ENCODE measurements around the gene NDUFS8.
A peak's percentile ranks its signal among the peaks of the same experiment; 100 is the strongest.

The NDUFS8 gene

GRCh38 chr11:68012044-68012842 lies 18.2 kb upstream of the NDUFS8 start:
- TF ChIP-seq, protein P1, sequence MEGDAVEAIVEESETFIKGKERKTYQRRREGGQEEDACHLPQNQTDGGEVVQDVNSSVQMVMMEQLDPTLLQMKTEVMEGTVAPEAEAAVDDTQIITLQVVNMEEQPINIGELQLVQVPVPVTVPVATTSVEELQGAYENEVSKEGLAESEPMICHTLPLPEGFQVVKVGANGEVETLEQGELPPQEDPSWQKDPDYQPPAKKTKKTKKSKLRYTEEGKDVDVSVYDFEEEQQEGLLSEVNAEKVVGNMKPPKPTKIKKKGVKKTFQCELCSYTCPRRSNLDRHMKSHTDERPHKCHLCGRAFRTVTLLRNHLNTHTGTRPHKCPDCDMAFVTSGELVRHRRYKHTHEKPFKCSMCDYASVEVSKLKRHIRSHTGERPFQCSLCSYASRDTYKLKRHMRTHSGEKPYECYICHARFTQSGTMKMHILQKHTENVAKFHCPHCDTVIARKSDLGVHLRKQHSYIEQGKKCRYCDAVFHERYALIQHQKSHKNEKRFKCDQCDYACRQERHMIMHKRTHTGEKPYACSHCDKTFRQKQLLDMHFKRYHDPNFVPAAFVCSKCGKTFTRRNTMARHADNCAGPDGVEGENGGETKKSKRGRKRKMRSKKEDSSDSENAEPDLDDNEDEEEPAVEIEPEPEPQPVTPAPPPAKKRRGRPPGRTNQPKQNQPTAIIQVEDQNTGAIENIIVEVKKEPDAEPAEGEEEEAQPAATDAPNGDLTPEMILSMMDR (IDR thresholded peaks at IDR 0.05; ENCODE audit: low read depth, low read length) = no peak
- in situ Hi-C loops (cut with HindIII; ENCODE audit: low sequenced_read_pairs) = no loop called here
- no peak overlapping the region for H3K4me3 ChIP-seq (ENCODE audit: low read depth, low read length)
- no peak for DNase-seq (ENCODE audit: low read depth, low spot score)

- peak; percentile 97 for DNase-seq (ENCODE audit: low read depth, low spot score)
- TF ChIP-seq, protein P1 (IDR thresholded peaks at IDR 0.05; ENCODE audit: low read depth, low read length) = no peak
- in situ Hi-C loops (cut with HindIII; ENCODE audit: low sequenced_read_pairs) = no loop called here
- no peak overlapping the region for H3K4me3 ChIP-seq (ENCODE audit: low read depth, low read length)
These were observed 17.5 kb upstream of the NDUFS8 start for GRCh38 chr11:68012843-68013610.

GRCh38 chr11:68013611-68014156 lies 16.8 kb upstream of the NDUFS8 start:
- TF ChIP-seq, protein P1 (IDR thresholded peaks at IDR 0.05; ENCODE audit: low read depth, low read length) = no peak
- in situ Hi-C loops (cut with HindIII; ENCODE audit: low sequenced_read_pairs) = no loop called here
- no peak for DNase-seq (ENCODE audit: low read depth, low spot score)
- H3K4me3 ChIP-seq (ENCODE audit: low read depth, low read length) = no peak overlapping the region

DNA sequence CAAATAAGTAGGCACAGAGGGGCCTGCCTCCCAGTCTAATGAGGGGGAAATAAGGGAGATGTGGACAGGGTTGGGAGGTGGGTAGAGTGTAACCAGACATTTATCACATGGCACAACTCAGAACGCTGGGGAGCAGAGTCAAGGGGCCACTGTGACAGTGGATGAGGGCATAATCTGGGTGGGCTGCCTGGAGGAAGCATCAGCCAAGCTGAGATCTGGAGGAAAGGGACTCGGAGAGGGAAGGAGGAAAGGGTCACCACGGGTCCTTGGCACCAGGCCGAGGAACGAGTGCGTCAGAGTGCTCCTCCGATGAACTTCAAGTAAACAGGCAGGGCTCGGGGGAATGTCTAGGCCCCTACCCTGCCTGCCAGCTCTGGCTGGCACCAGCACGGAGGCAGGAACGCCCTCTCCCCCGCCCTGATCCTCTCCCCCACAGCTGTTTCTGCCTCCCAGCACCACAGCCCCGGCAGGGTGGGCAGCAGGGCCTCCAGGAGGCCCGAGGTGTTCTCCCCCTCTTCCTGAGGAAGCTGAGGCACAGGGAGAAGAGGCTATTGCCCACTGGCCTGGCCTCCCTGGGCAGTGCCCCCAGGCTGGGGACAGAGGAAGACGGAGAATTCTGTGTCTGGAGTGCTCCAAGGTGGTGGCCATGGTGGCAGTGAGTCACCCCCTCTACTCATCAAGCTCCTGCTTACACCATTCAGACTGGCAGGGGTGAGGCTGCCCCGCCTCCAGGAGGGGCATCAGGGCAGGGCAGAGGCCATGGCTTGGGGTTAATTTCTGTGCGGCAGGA lies 16.1 kb upstream of the NDUFS8 start:
- DNase-seq (ENCODE audit: low read depth, low spot score) = peak; percentile 79
- in situ Hi-C loops (cut with HindIII; ENCODE audit: low sequenced_read_pairs) = no loop called here
- TF ChIP-seq, protein P1 (IDR thresholded peaks at IDR 0.05; ENCODE audit: low read depth, low read length) = no peak
- no peak overlapping the region for H3K4me3 ChIP-seq (ENCODE audit: low read depth, low read length)

- TF ChIP-seq, protein P1 (IDR thresholded peaks at IDR 0.05; ENCODE audit: low read depth, low read length) = no peak
- in situ Hi-C loops (cut with HindIII; ENCODE audit: low sequenced_read_pairs) = no loop called here
- no peak overlapping the region for H3K4me3 ChIP-seq (ENCODE audit: low read depth, low read length)
- no peak for DNase-seq (ENCODE audit: low read depth, low spot score)
These were observed 15.5 kb upstream of the NDUFS8 start for GRCh38 chr11:68014947-68015447.

DNA sequence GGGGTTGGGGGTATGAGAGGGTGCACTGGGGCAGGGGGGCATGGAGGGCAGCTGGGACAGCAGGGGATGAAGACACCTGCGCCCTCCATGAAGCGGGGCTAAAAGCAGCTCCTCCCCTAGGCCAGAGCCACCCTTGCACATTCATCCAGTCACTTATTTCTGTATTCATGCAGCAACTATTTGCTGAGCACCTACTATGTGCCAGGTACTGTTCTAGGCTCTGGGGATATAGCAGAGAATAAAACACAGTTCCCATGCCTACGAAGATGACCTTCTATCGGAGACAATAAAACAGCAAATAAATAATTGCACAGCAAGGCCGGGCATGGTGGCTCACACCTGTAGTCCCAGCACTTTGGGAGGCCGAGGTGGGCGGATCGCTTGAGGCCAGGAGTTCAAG lies 15.0 kb upstream of the NDUFS8 start:
- H3K4me3 ChIP-seq (ENCODE audit: low read depth, low read length) = no peak overlapping the region
- in situ Hi-C loops (cut with HindIII; ENCODE audit: low sequenced_read_pairs) = no loop called here
- DNase-seq (ENCODE audit: low read depth, low spot score) = no peak
- TF ChIP-seq, protein P1 (IDR thresholded peaks at IDR 0.05; ENCODE audit: low read depth, low read length) = no peak
